Mesendoderm (in vitro differentiated cells): Measurements from ENCODE around the gene LRFN4.
"Not testable (repeated sequence)": the region's sequence is repeated elsewhere in the genome, so short reads cannot be mapped to it uniquely, and the experiment has no call there.

Experiments
- DNase-seq: peaks from one replicate; pipeline ENCODE4 v3.0.0; 2013
- H2AK5ac ChIP-seq: 2 replicates; pipeline ENCODE4 v1.6.1; 2013; ENCODE audit warnings: low read length, inconsistent platforms
- H2BK120ac ChIP-seq: 2 replicates; pipeline ENCODE4 v1.6.1; 2013; ENCODE audit warnings: low read depth, mild to moderate bottlenecking, low read length, moderate library complexity, mixed read lengths
- H2BK15ac ChIP-seq: replicated peaks from 2 replicates; pipeline ENCODE4 v1.6.1; 2013; ENCODE audit warnings: low read depth, mild to moderate bottlenecking, moderate library complexity
- H2BK5ac ChIP-seq: 2 replicates; pipeline ENCODE4 v1.6.1; 2013; ENCODE audit warnings: low read length, inconsistent platforms
- H3K18ac ChIP-seq: 2 replicates; pipeline ENCODE4 v1.6.1; 2013; ENCODE audit warnings: mild to moderate bottlenecking, low read length, mixed read lengths
- H3K23ac ChIP-seq: one replicate; pipeline ENCODE4 v1.6.1; 2013; ENCODE audit warnings: low read length
- H3K27ac ChIP-seq: 2 replicates; pipeline ENCODE4 v1.5.1; 2013; ENCODE audit warnings: low read depth, mild to moderate bottlenecking, inconsistent platforms, low read length, moderate library complexity
- H3K27me3 ChIP-seq: 2 replicates; pipeline ENCODE4 v1.6.1; 2013; ENCODE audit warnings: low read length, control low read depth, mild to moderate bottlenecking, inconsistent platforms; ENCODE audit not compliant: insufficient read depth, poor library complexity
- H3K36me3 ChIP-seq: 2 replicates; pipeline ENCODE4 v1.6.1; 2013; ENCODE audit warnings: low read length, inconsistent platforms; ENCODE audit not compliant: control insufficient read depth, insufficient read depth
- H3K4ac ChIP-seq: one replicate; pipeline ENCODE4 v1.6.1; 2013; ENCODE audit warnings: low read depth, mild to moderate bottlenecking, low read length, moderate library complexity
- H3K4me1 ChIP-seq: 2 replicates; pipeline ENCODE4 v1.6.1; 2013; ENCODE audit warnings: low read depth, low read length, inconsistent platforms; ENCODE audit not compliant: control insufficient read depth
- H3K4me2 ChIP-seq: 2 replicates; pipeline ENCODE4 v1.6.1; 2013; ENCODE audit warnings: low read length
- H3K4me3 ChIP-seq: 2 replicates; pipeline ENCODE4 v1.5.1; 2013; ENCODE audit warnings: mild to moderate bottlenecking, low read length
- H3K56ac ChIP-seq: one replicate; pipeline ENCODE4 v1.6.1; 2013; ENCODE audit warnings: low read length
- H3K79me1 ChIP-seq: 2 replicates; pipeline ENCODE4 v1.6.1; 2013; ENCODE audit warnings: low read length, inconsistent platforms
- H3K79me2 ChIP-seq: 2 replicates; pipeline ENCODE4 v1.6.1; 2013; ENCODE audit warnings: mild to moderate bottlenecking, low read length; ENCODE audit not compliant: control insufficient read depth, insufficient read depth
- H3K9ac ChIP-seq: 2 replicates; pipeline ENCODE4 v1.6.1; 2013; ENCODE audit warnings: low read length, inconsistent platforms
- H4K5ac ChIP-seq: one replicate; pipeline ENCODE4 v1.6.1; 2013; ENCODE audit warnings: low read length
- H4K8ac ChIP-seq: one replicate; pipeline ENCODE4 v1.6.1; 2013; ENCODE audit warnings: low read depth, mild to moderate bottlenecking, control low read depth, low read length, moderate library complexity
- WGBS: extraction: QIAGEN DNeasy Blood & Tissue Kit; methylation state at CpG from one replicate; pipeline ENCODE4 v1.1.7; 2013; ENCODE audit warnings: low lambda C conversion rate, missing lambda C conversion rate; ENCODE audit not compliant: insufficient coverage; ENCODE audit errors: extremely low coverage; 5-methylcytosine and 5-hydroxymethylcytosine counted together

Gene LRFN4

GRCh38 chr11:66818231-66818955, 38.5 kb upstream of the LRFN4 start:
- Histone ChIP-seq H3K27me3 (no peaks in the 10 kb centered on the region), H3K4me1 (no peaks in the 10 kb centered on the region), H3K79me2 (no peaks in the 10 kb centered on the region), H4K8ac (no peak overlapping the region), H4K5ac (no peak overlapping the region), H3K9ac (no peak overlapping the region), H2BK15ac (no peak overlapping the region), H2BK5ac (no peak overlapping the region), H3K27ac (peak overlapping the region; percentile 37), H3K18ac (no peak overlapping the region), H3K36me3 (no peaks in the 10 kb centered on the region), H2AK5ac (no peak overlapping the region), H3K23ac (no peak overlapping the region), H3K56ac (no peak overlapping the region), H3K4me3 (no peak overlapping the region), H3K79me1 (no peaks in the 10 kb centered on the region), H3K4me2 (no peak overlapping the region), H3K4ac (no peak overlapping the region), H2BK120ac (no peak overlapping the region)
- WGBS = no CpG with 5 or more reads among the region's 3 CpGs
- no peak for DNase-seq

- no peak overlapping the region for H3K4ac ChIP-seq
- no peak overlapping the region for H3K4me3 ChIP-seq
- no peaks in the 10 kb centered on the region for H3K4me1 ChIP-seq
- H3K79me2 ChIP-seq = no peaks in the 10 kb centered on the region
- no peak overlapping the region for H4K8ac ChIP-seq
- no CpG with 5 or more reads among the region's 3 CpGs for WGBS
- no peak overlapping the region for H2BK15ac ChIP-seq
- H3K18ac ChIP-seq = no peak overlapping the region
- no peak overlapping the region for H2AK5ac ChIP-seq
- H3K56ac ChIP-seq = no peak overlapping the region
- H2BK5ac ChIP-seq = no peak overlapping the region
- H3K4me2 ChIP-seq = no peak overlapping the region
- no peak overlapping the region for H4K5ac ChIP-seq
- H3K36me3 ChIP-seq = no peaks in the 10 kb centered on the region
- no peak for DNase-seq
- H2BK120ac ChIP-seq = no peak overlapping the region
- H3K23ac ChIP-seq = no peak overlapping the region
- no peaks in the 10 kb centered on the region for H3K27me3 ChIP-seq
- no peak overlapping the region for H3K9ac ChIP-seq
- no peak overlapping the region for H3K27ac ChIP-seq
- H3K79me1 ChIP-seq = no peaks in the 10 kb centered on the region
Observed at GRCh38 chr11:66820381-66820780, 36.5 kb upstream of the LRFN4 start.

- no peak overlapping the region for H2BK15ac ChIP-seq
- H3K23ac ChIP-seq = no peak overlapping the region
- no CpG with 5 or more reads among the region's 3 CpGs for WGBS
- no peaks in the 10 kb centered on the region for H3K79me2 ChIP-seq
- H3K4me2 ChIP-seq = no peak overlapping the region
- no peaks in the 10 kb centered on the region for H3K79me1 ChIP-seq
- H3K36me3 ChIP-seq = no peaks in the 10 kb centered on the region
- no peak overlapping the region for H3K27ac ChIP-seq
- H3K18ac ChIP-seq = no peak overlapping the region
- H4K8ac ChIP-seq = no peak overlapping the region
- H3K56ac ChIP-seq = no peak overlapping the region
- H3K4ac ChIP-seq = no peak overlapping the region
- no peaks in the 10 kb centered on the region for H3K27me3 ChIP-seq
- H2AK5ac ChIP-seq = no peak overlapping the region
- H3K9ac ChIP-seq = no peak overlapping the region
- H3K4me1 ChIP-seq = no peaks in the 10 kb centered on the region
- DNase-seq = no peak
- H3K4me3 ChIP-seq = no peak overlapping the region
- no peak overlapping the region for H4K5ac ChIP-seq
- no peak overlapping the region for H2BK5ac ChIP-seq
- no peak overlapping the region for H2BK120ac ChIP-seq
Observed at GRCh38 chr11:66820901-66821300, 36.0 kb upstream of the LRFN4 start.

GRCh38 chr11:66823700-66824099, 33.2 kb upstream of the LRFN4 start:
- WGBS = no CpG with 5 or more reads among the region's 4 CpGs
- no peaks in the 10 kb centered on the region for H3K27me3 ChIP-seq
- no peak overlapping the region for H2BK5ac ChIP-seq
- H3K4me2 ChIP-seq = no peak overlapping the region
- no peak overlapping the region for H3K18ac ChIP-seq
- no peak overlapping the region for H3K9ac ChIP-seq
- no peak overlapping the region for H3K27ac ChIP-seq
- no peaks in the 10 kb centered on the region for H3K36me3 ChIP-seq
- H3K56ac ChIP-seq = no peak overlapping the region
- no peak overlapping the region for H4K5ac ChIP-seq
- H3K79me1 ChIP-seq = no peaks in the 10 kb centered on the region
- no peak overlapping the region for H3K23ac ChIP-seq
- no peak overlapping the region for H2AK5ac ChIP-seq
- no peak overlapping the region for H3K4me3 ChIP-seq
- H2BK15ac ChIP-seq = no peak overlapping the region
- no peak overlapping the region for H3K4ac ChIP-seq
- DNase-seq = no peak
- H3K79me2 ChIP-seq = no peaks in the 10 kb centered on the region
- no peak overlapping the region for H2BK120ac ChIP-seq
- H3K4me1 ChIP-seq = no peaks in the 10 kb centered on the region
- H4K8ac ChIP-seq = no peak overlapping the region

GRCh38 chr11:66824573-66824972, 32.3 kb upstream of the LRFN4 start:
- H3K79me1 ChIP-seq, H3K18ac ChIP-seq, H3K4me1 ChIP-seq, H3K27ac ChIP-seq, H2AK5ac ChIP-seq, H4K5ac ChIP-seq, H3K4me3 ChIP-seq, H3K79me2 ChIP-seq, H2BK5ac ChIP-seq, H3K56ac ChIP-seq, H2BK120ac ChIP-seq, H4K8ac ChIP-seq, DNase-seq, H3K27me3 ChIP-seq, H3K4me2 ChIP-seq, H3K4ac ChIP-seq, H3K23ac ChIP-seq, H3K9ac ChIP-seq, H2BK15ac ChIP-seq, H3K36me3 ChIP-seq: not testable (repeated sequence)
- WGBS = no CpG with 5 or more reads among the region's 4 CpGs

- H3K23ac ChIP-seq = no peak overlapping the region
- H3K79me1 ChIP-seq = no peaks in the 10 kb centered on the region
- H3K36me3 ChIP-seq = no peaks in the 10 kb centered on the region
- H3K9ac ChIP-seq = no peak overlapping the region
- H3K4me1 ChIP-seq = no peaks in the 10 kb centered on the region
- H3K56ac ChIP-seq = no peak overlapping the region
- H2BK15ac ChIP-seq = no peak overlapping the region
- H4K8ac ChIP-seq = no peak overlapping the region
- no peak overlapping the region for H3K18ac ChIP-seq
- no peak overlapping the region for H2AK5ac ChIP-seq
- H4K5ac ChIP-seq = no peak overlapping the region
- H3K79me2 ChIP-seq = no peaks in the 10 kb centered on the region
- no peak overlapping the region for H2BK5ac ChIP-seq
- H3K4ac ChIP-seq = no peak overlapping the region
- H3K27me3 ChIP-seq = no peaks in the 10 kb centered on the region
- no peak overlapping the region for H3K4me3 ChIP-seq
- no peak overlapping the region for H3K4me2 ChIP-seq
- no peak for DNase-seq
- no peak overlapping the region for H3K27ac ChIP-seq
- H2BK120ac ChIP-seq = no peak overlapping the region
- no CpG with 5 or more reads among the region's 4 CpGs for WGBS
Observed at GRCh38 chr11:66834539-66834845, 22.4 kb upstream of the LRFN4 start.
